PC-3 (cell line): ENCODE results near the gene ANTXR2.

Experiments
- CTCF ChIP-seq: fragments of 300-600 bp; sonication (generic); conservative IDR thresholded peaks from 2 replicates; pipeline ENCODE4 v1.5.1; 2017; ENCODE audit warnings: antibody characterized with exemption, low read depth, mild to moderate bottlenecking, low read length
- EZH2 ChIP-seq: fragments of 300-600 bp; sonication (generic); IDR thresholded peaks from one replicate; pipeline ENCODE4 v1.6.1; 2017; ENCODE audit warnings: antibody characterized with exemption, mild to moderate bottlenecking, low read length; ENCODE audit not compliant: unreplicated experiment

GRCh38 chr4:80054375-80054774, 18.7 kb downstream of the ANTXR2 start:
- no peak for TF ChIP-seq CTCF
- TF ChIP-seq EZH2: no peak
